Effector memory CD4-positive, alpha-beta T cell (primary cell): Measurements from ENCODE around the gene TMEM61.

ENCODE experiments used
- DNase-seq, 3 donors: peaks; one replicate each; pipeline ENCODE4 v3.0.0-alpha.2; 2020
- H3K27ac ChIP-seq: 2 replicates; pipeline ENCODE4 v1.7.0; 2013; ENCODE audit warnings: mild to moderate bottlenecking, low read length, moderate library complexity; ENCODE audit not compliant: insufficient read depth, poor library complexity, severe bottlenecking
- H3K27me3 ChIP-seq: replicated peaks from 2 replicates; pipeline ENCODE4 v1.7.0; 2013; ENCODE audit warnings: mild to moderate bottlenecking, low read length; ENCODE audit not compliant: insufficient read depth, control insufficient read depth, poor library complexity, severe bottlenecking
- H3K36me3 ChIP-seq: 2 replicates; pipeline ENCODE4 v1.7.0; 2013; ENCODE audit warnings: mild to moderate bottlenecking, low read length, moderate library complexity; ENCODE audit not compliant: control insufficient read depth, insufficient read depth
- H3K4me1 ChIP-seq: 2 replicates; pipeline ENCODE4 v1.7.0; 2013; ENCODE audit warnings: low read length, mild to moderate bottlenecking; ENCODE audit not compliant: control insufficient read depth, insufficient read depth, poor library complexity, severe bottlenecking
- H3K4me3 ChIP-seq: 2 replicates; pipeline ENCODE4 v1.7.0; 2013; ENCODE audit warnings: low read length, low read depth, mild to moderate bottlenecking; ENCODE audit not compliant: insufficient read depth, poor library complexity, severe bottlenecking
- H3K9me3 ChIP-seq: 2 replicates; pipeline ENCODE4 v1.7.0; 2013; ENCODE audit warnings: mild to moderate bottlenecking, low read length, moderate library complexity; ENCODE audit not compliant: control insufficient read depth

TMEM61 gene

DNA sequence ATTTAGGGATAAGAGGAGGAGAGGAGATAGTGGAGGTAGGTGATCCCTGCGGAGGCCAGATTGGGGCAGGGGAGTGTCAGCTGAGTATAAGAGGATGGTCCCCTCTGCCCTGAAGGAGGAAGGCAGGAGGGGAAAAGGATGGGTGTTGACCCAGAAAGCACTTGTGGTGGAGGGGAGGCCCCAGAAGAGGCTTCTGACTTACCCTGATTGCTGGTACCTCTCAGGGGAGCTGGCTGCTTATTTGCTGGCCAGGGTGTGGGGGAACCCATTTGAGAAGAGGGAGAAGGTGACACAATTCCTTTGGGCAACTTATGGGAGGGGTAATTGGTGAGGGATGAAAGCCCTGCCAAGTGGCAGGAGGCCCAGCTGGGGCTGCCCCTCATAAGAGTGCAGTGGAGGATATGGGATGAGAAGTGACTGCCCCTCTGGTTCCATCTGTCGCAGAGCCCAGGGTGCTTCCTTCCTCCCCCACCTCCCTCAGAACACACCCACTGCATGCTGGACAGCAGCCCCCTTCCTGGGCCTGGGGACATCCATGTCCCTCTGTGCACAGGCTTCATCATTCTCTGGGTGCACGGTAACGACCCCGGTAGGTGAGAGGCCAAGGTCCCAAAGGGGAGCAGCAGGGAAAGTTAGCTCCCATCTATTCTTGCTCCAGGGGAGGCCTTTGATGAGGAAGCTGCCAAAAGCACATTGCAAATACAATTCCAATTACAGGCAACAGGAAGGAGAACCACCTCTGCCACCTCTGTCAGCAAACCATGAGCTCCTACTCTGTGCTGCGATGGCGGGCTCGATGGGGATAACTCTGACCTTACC is 57.5 kb downstream of the TMEM61 start:
- Histone ChIP-seq H3K9me3 (no peaks in the 10 kb centered on the region), H3K36me3 (no peaks in the 10 kb centered on the region), H3K27me3 (peaks cover 11% of the 10 kb centered on the region), H3K4me1 (no peaks in the 10 kb centered on the region), H3K4me3 (no peak overlapping the region), H3K27ac (no peak overlapping the region)
- no peak for DNase-seq

- Histone ChIP-seq H3K27ac (no peak overlapping the region), H3K4me1 (no peaks in the 10 kb centered on the region), H3K4me3 (no peak overlapping the region), H3K36me3 (no peaks in the 10 kb centered on the region), H3K9me3 (no peaks in the 10 kb centered on the region), H3K27me3 (peaks cover 7% of the 10 kb centered on the region)
- no peak for DNase-seq
Observed at GRCh38 chr1:55038552-55038838, 58.1 kb downstream of the TMEM61 start.

DNA sequence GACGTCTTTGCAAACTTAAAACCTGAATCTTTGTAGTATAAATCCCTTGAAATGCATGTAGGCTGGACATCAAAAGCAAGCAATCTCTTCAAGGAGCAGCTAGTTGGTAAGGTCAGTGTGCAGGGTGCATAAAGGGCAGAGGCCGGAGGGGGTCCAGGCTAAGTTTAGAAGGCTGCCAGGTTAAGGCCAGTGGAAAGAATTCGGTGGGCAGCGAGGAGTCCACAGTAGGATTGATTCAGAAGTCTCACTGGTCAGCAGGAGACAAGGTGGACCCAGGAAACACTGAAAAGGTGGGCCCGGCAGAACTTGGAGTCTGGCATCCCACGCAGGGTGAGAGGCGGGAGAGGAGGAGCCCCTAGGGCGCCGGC is 58.5 kb downstream of the TMEM61 start:
- Histone ChIP-seq H3K27ac (no peak overlapping the region), H3K9me3 (no peaks in the 10 kb centered on the region), H3K36me3 (no peaks in the 10 kb centered on the region), H3K4me3 (no peak overlapping the region), H3K27me3 (peaks cover 4% of the 10 kb centered on the region), H3K4me1 (no peaks in the 10 kb centered on the region)
- DNase-seq, result no peak

- Histone ChIP-seq H3K36me3 (no peaks in the 10 kb centered on the region), H3K4me3 (no peak within 1 kb of the TSS), H3K4me1 (no peaks in the 10 kb centered on the region), H3K27me3 (peaks cover 4% of the 10 kb centered on the region), H3K27ac (no peak within 1 kb of the TSS), H3K9me3 (no peaks in the 10 kb centered on the region)
- DNase-seq, result no peak
Observed at GRCh38 chr1:55039342-55040082, 59.1 kb downstream of the TMEM61 start, which contains the start of gene PCSK9. Gene PCSK9 (plus strand): TSS chr1:55039548. CDS start chr1:55039838, 290 bp downstream.

DNA sequence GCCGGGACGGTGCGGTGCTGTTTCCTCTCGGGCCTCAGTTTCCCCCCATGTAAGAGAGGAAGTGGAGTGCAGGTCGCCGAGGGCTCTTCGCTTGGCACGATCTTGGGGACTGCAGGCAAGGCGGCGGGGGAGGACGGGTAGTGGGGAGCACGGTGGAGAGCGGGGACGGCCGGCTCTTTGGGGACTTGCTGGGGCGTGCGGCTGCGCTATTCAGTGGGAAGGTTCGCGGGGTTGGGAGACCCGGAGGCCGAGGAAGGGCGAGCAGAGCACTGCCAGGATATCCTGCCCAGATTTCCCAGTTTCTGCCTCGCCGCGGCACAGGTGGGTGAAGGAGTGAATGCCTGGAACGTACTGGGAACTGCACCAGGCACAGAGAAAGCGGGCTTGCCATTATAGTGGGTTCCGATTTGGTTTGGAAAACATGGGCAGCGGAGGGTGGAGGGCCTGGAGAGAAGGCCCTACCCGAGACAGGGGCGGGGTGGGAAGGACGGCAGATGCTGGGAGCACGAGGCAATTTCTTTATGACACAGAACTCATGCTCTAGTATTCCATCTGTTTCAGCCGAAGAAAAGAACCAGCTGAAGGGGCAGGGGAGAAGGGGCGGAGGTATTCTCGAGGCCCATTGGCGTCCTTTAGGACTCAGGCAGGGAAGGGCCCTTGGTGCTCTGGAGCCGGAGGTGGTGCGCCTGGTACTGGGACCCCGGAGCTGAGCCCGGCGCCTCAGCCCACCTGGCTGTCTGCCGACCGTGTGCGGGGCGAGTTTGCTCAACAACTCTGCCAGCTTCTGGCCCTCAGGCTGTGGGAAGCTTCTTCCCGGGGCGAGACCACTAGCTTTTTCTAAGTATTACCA is 59.9 kb downstream of the TMEM61 start:
- Histone ChIP-seq H3K9me3 (no peaks in the 10 kb centered on the region), H3K27ac (no peak overlapping the region), H3K4me1 (no peaks in the 10 kb centered on the region), H3K27me3 (peaks cover 4% of the 10 kb centered on the region), H3K4me3 (no peak overlapping the region), H3K36me3 (no peaks in the 10 kb centered on the region)
- no peak for DNase-seq

GRCh38 chr1:55040933-55041494 is 60.6 kb downstream of the TMEM61 start:
- Histone ChIP-seq H3K4me3 (no peak overlapping the region), H3K27ac (no peak overlapping the region), H3K9me3 (no peaks in the 10 kb centered on the region), H3K36me3 (no peaks in the 10 kb centered on the region), H3K27me3 (peaks cover 4% of the 10 kb centered on the region), H3K4me1 (no peaks in the 10 kb centered on the region)
- DNase-seq, result no peak

DNA sequence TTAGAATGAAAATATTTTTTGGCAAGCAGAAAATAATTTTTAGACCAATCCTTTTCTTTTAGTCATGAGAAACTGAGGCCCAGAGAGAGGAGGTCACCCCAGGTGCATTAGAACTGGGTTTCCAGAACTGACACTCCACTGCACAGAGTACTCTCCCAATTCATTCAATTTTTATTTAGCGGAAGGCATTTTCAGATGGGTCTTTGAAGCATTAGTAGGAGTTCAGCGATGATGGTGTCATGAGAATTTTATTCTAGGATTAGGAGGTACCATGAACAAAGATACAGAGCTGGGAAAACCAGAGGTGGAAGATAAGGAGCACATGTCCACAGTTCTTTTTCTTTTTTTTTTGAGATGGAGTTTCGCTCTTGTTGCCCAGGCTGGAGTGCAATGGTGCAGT is 61.2 kb downstream of the TMEM61 start:
- Histone ChIP-seq H3K27ac (no peak overlapping the region), H3K4me1 (no peaks in the 10 kb centered on the region), H3K27me3 (peaks cover 4% of the 10 kb centered on the region), H3K4me3 (no peak overlapping the region), H3K36me3 (no peaks in the 10 kb centered on the region), H3K9me3 (no peaks in the 10 kb centered on the region)
- no peak for DNase-seq
